GM18511 (cell line): Measurements from ENCODE around the gene RAB3A.

Experiments
- ATAC-seq: cut with Tn5 transposase; IDR thresholded peaks from one replicate; pipeline ENCODE4 v1.9.1; 2021; ENCODE audit warnings: mild to moderate bottlenecking, moderate library complexity; ENCODE audit not compliant: unreplicated experiment

RAB3A gene

GRCh38 chr19:18152817-18153555 is 50.9 kb downstream of the RAB3A start, which contains the start of gene PIK3R2:
Gene PIK3R2, plus strand, starts transcription at chr19:18153163. Its CDS starts 2,717 bp downstream, at chr19:18155880.
- ATAC-seq = peak; percentile 78

DNA sequence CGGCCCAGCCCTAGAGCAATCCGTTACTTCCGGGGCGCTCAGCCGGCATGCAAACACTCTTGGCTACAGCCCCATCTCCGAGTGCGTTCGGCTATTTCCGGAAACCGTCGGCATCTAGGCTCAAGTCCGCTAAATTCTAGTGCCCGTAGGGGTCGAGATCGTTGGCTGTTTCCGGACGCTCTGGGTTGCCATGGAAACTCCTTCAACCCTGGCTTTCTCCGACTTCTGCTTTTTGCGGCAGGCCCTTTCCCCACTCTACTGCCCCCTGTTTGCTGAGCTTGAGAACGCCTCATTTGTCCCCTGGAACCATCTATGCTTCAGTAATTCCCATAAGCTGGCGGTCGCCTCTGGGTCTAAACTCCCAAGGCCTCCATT is 51.4 kb downstream of the RAB3A start:
- peak; percentile 66 for ATAC-seq

- ATAC-seq = no peak
Measured at GRCh38 chr19:18150776-18151624, 52.8 kb downstream of the RAB3A start.

DNA sequence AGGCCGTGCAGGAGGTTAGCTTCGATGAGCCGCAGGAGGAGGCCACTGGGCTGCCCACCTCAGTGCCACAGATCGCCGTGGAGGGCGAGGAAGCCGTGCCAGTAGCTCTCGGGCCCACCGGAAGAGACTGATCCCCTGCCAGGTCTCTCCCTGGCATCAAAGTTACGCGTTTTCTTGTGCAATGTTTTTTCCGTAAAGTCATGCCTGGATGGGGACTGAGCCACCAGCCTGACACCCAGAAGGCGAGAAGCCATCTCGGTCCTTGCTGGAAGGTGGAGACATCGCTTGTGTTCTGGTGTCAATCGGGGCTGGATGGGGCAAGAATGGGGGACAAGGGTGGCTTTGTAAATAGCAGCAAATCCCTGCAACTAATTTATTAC is 54.3 kb downstream of the RAB3A start:
- ATAC-seq = no peak

DNA sequence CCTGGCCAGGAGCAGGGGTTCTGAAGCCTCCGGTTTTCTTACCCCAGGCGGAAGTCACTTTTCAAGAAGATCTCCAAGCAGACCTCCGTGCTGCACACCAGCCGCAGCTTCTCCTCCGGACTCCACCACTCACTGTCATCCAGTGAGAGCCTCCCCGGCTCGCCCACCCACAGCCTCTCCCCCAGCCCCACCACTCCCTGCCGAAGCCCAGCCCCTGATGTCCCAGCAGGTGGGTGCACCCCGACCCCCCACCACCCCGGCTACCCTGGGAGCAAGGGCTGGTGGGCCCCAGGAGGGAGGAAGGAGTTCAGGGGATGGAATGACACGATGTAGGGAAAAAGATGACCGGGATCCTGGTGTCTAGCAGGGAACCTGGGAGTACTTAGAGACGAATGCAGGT is 56.4 kb downstream of the RAB3A start:
- no peak for ATAC-seq
